Spleen (tissue), 11 donors: ENCODE data around the gene OGFR. TPM values are rescaled to one million over a fixed set of nuclear protein-coding genes. Genes with fewer than 3 reads are reported as not detected.
A peak's percentile ranks its signal among the peaks of the same experiment; 100 is the strongest.

Experiments
- DNase-seq: peaks from one replicate; pipeline ENCODE4 v3.0.0-alpha.2; 2020
- H3K27ac ChIP-seq, 8 donors: fragments of 200-600 bp; sonication (generic) in 7 of 8; 1 replicate in 4 of 8; 2 replicates in 4 of 8; pipeline versions ENCODE4 v1.5.0 to v1.8.0; 2016 to 2021; ENCODE audit warnings: inconsistent platforms in 4 of 8, mild to moderate bottlenecking in 4 of 8, moderate library complexity in 1 of 8
- H3K27me3 ChIP-seq, 7 donors: fragments of 200-600 bp; sonication (generic) in 6 of 7; replicated peaks in 1 of 7; 1 replicate in 4 of 7; 2 replicates in 3 of 7; pipeline versions ENCODE4 v1.5.0 to v1.8.0; 2016 to 2021; ENCODE audit warnings: inconsistent platforms in 3 of 7, mild to moderate bottlenecking in 1 of 7
- H3K36me3 ChIP-seq, 6 donors: fragments of 200-600 bp; sonication (generic) in 5 of 6; 1 replicate in 4 of 6; 2 replicates in 2 of 6; pipeline versions ENCODE4 v1.5.0 to v1.8.0; 2016 to 2021; ENCODE audit warnings: inconsistent platforms in 2 of 6
- H3K4me1 ChIP-seq, 6 donors: fragments of 200-600 bp; sonication (generic) in 5 of 6; 1 replicate in 3 of 6; 2 replicates in 3 of 6; pipeline versions ENCODE4 v1.5.0 to v1.8.0; 2016 to 2021; ENCODE audit warnings: inconsistent platforms in 3 of 6
- H3K4me3 ChIP-seq, 8 donors: fragments of 200-600 bp; sonication (generic) in 7 of 8; 1 replicate in 4 of 8; 2 replicates in 4 of 8; pipeline versions ENCODE4 v1.5.0 to v1.8.0; 2016 to 2021; ENCODE audit warnings: inconsistent platforms in 4 of 8, mild to moderate bottlenecking in 4 of 8, moderate library complexity in 2 of 8
- H3K9me3 ChIP-seq, 8 donors: fragments of 200-600 bp; sonication (generic) in 7 of 8; 1 replicate in 4 of 8; 2 replicates in 4 of 8; pipeline versions ENCODE4 v1.5.0 to v1.8.0; 2016 to 2021; ENCODE audit warnings: inconsistent platforms in 4 of 8
- POLR2A ChIP-seq, 3 donors: fragments of 450-650 bp; IDR thresholded peaks; one replicate each; pipeline ENCODE4 v1.5.1; 2017; ENCODE audit warnings: antibody characterized with exemption in 3 of 3, mild to moderate bottlenecking in 1 of 3
- POLR2AphosphoS5 ChIP-seq, 3 donors: sonication (generic); formaldehyde crosslinking; IDR thresholded peaks; one replicate each; pipeline ENCODE4 v1.5.1; 2017; ENCODE audit warnings: antibody characterized with exemption in 3 of 3
- WGBS, 5 donors: extraction: QIAGEN DNeasy Blood & Tissue Kit in 3 of 5; methylation state at CpG; one replicate each; pipeline versions ENCODE4 v1.1.5 to v1.1.7; 2013 to 2018; 5-methylcytosine and 5-hydroxymethylcytosine counted together
- intact Hi-C: fragments of 100-400 bp; cut with DNase I; formaldehyde crosslinking; loops from one replicate; pipeline ENCODE4 v1.15.0; 2023; ENCODE audit warnings: low total_unique reads
- polyA plus RNA-seq, 3 donors: library from polyadenylated mRNA; stranded (reverse); fragments of 200-250 nt; gene quantifications; one replicate each; pipeline ENCODE4 v1.2.1, GENCODE V29; 2013
- total RNA-seq, 7 donors: library from RNA; depleted of rRNA in 3 of 7; stranded (reverse); fragments of >200 nt in 3 of 7; fragmentation: NEBNext Ultra II Directional in 4 of 7; extraction: Animal tissue kit (Norgen Biotek cat#: 25700) in 4 of 7; gene quantifications; one replicate each; pipeline versions ENCODE4 v1.1.0 to v1.2.1, GENCODE V29; 2016 to 2021
- TF ChIP-seq, protein P1 (sequence below), 11 experiments: fragments of 200-600 bp in 7 of 11; fragments of 450-650 bp in 4 of 11; sonication (generic) in 4 of 11; IDR thresholded peaks in 8 of 11; conservative IDR thresholded peaks in 3 of 11; 1 replicate in 7 of 11; 2 replicates in 4 of 11; pipeline versions ENCODE4 v1.4.0 to v1.8.0; 2016 to 2021; ENCODE audit warnings: antibody characterized with exemption in 11 of 11, inconsistent platforms in 4 of 11, mild to moderate bottlenecking in 1 of 11
- donor health status: healthy with polysubstance abuse.
- donor health status: DM: no; HTN: no; CAD: no; lungs with moderate emphysema.
- donor health status: DM: no; HTN: no; CAD: no.
- donor health status: Bipolar disorder and iron deficiency.
- donor health status: healthy.
- donor health status: DM: no; HTN: no; CAD: no.
- donor health status: DM: yes; HTN: yes; CAD: no.

The OGFR gene
- total and polyA plus RNA-seq, 10 donors: 46.0 to 127 (median 78.2) TPM

DNA sequence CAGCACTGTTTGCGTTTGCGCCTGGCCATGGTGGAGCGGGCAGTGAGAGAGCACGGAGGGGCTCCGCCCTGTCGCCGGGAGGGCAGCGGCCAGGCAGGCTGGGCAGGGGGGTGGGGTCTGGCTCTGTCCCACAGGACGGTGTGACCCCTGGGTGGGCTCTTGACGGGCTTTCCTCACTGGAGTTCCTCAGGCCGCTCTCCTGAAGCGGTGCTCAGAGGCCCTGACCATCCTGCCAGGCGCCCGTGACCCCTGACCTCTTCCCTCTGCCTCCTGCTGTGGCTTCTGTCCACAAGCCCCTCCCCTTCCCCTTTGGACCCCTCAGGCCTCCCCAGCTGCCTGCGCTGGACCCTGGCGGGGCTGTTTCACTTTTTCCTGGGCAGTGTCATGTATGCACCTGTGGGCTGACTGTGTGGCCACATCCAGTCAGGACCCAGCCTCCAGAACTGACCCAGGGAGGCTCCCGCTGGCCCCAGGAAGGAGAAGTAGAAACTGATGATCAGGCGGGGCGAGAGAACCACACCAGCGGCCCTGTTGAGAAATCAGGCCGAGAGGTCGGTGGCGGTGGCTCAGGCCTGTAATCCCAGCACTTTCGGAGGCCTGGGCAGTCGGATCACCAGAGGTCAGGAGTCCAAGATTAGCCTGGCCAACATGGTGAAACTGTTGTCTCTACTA, 1.2 kb downstream of the OGFR start:
- Histone ChIP-seq H3K4me3 (peak overlapping the region; percentile 75 to 99 (median 94)), H3K27me3 (no peaks in the 10 kb centered on the region), H3K9me3 (no peaks in the 10 kb centered on the region), H3K4me1 (peaks cover 20 to 69% (median 47%) of the 10 kb centered on the region in 6 donors), H3K36me3 (peaks cover 9 to 54% (median 45%) of the 10 kb centered on the region in 6 donors), H3K27ac (peak overlapping the region; percentile 89 to 98 (median 94))
- 16 to 39% (median 25%) methylated on average over 20 to 25 of the region's 25 CpGs for WGBS, 5 donors
- intact Hi-C loops: no loop called here
- peak; percentile 91 for DNase-seq
- peak in 1 of 3 donors; percentile 31 for TF ChIP-seq POLR2A (IDR thresholded peaks at IDR 0.05)
- TF ChIP-seq, protein P1, sequence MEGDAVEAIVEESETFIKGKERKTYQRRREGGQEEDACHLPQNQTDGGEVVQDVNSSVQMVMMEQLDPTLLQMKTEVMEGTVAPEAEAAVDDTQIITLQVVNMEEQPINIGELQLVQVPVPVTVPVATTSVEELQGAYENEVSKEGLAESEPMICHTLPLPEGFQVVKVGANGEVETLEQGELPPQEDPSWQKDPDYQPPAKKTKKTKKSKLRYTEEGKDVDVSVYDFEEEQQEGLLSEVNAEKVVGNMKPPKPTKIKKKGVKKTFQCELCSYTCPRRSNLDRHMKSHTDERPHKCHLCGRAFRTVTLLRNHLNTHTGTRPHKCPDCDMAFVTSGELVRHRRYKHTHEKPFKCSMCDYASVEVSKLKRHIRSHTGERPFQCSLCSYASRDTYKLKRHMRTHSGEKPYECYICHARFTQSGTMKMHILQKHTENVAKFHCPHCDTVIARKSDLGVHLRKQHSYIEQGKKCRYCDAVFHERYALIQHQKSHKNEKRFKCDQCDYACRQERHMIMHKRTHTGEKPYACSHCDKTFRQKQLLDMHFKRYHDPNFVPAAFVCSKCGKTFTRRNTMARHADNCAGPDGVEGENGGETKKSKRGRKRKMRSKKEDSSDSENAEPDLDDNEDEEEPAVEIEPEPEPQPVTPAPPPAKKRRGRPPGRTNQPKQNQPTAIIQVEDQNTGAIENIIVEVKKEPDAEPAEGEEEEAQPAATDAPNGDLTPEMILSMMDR (IDR thresholded peaks at IDR 0.05 in 8 of 11, conservative IDR thresholded peaks at IDR 0.05 in 3 of 11): no peak
- TF ChIP-seq POLR2AphosphoS5 (IDR thresholded peaks at IDR 0.05): peak; percentile 55 to 70 (median 66)

DNA sequence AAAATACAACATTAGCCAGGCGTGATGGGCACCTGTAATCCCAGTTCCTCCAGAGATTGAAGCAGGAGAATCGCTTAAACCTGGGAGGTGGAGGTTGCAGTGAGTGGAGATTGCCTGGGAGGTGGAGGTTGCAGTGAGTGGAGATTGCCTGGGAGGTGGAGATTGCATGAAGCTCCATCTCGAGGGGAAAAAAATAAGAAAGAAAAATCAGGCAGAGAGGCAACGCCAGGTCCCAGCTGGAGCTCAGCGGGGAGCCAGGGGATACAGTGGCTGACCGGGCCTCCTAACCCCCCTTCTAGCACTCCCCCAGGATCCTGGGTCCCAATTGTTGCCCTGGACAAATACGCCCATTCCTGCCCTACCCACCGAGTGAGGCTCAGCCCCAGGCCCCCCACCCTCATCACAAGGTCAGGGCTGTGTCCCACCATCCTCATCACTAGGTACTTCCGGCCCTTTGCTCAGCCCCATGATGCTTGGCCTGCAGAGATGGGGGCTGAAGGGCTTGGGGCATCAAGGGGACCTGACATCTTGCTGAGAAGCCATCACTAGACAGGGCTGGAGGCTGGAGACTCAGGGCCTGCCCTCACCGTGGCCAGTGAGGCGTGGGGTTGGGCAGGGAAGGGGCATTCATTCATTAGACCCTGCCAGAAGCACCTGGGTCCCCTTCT, 1.9 kb downstream of the OGFR start:
- DNase-seq: no peak
- H3K36me3 ChIP-seq: peaks cover 9 to 54% (median 46%) of the 10 kb centered on the region in 6 donors
- 64 to 83% (median 73%) methylated on average over 11 of the region's 11 CpGs for whole genome bisulfite sequencing, 5 donors
- no peaks in the 10 kb centered on the region for H3K27me3 ChIP-seq
- peak overlapping the region in 7 of 8 donors; percentile 75 to 99 (median 94) for H3K4me3 ChIP-seq
- peaks cover 20 to 69% (median 47%) of the 10 kb centered on the region in 6 donors for H3K4me1 ChIP-seq
- H3K27ac ChIP-seq: peak overlapping the region; percentile 89 to 98 (median 94)
- TF ChIP-seq POLR2AphosphoS5 (IDR thresholded peaks at IDR 0.05): peak in 1 of 3 donors; percentile 5
- no peak for TF ChIP-seq POLR2A (IDR thresholded peaks at IDR 0.05)
- TF ChIP-seq, protein P1 (IDR thresholded peaks at IDR 0.05 in 8 of 11, conservative IDR thresholded peaks at IDR 0.05 in 3 of 11): no peak
- H3K9me3 ChIP-seq: no peaks in the 10 kb centered on the region
- intact Hi-C loops: no loop called here

DNA sequence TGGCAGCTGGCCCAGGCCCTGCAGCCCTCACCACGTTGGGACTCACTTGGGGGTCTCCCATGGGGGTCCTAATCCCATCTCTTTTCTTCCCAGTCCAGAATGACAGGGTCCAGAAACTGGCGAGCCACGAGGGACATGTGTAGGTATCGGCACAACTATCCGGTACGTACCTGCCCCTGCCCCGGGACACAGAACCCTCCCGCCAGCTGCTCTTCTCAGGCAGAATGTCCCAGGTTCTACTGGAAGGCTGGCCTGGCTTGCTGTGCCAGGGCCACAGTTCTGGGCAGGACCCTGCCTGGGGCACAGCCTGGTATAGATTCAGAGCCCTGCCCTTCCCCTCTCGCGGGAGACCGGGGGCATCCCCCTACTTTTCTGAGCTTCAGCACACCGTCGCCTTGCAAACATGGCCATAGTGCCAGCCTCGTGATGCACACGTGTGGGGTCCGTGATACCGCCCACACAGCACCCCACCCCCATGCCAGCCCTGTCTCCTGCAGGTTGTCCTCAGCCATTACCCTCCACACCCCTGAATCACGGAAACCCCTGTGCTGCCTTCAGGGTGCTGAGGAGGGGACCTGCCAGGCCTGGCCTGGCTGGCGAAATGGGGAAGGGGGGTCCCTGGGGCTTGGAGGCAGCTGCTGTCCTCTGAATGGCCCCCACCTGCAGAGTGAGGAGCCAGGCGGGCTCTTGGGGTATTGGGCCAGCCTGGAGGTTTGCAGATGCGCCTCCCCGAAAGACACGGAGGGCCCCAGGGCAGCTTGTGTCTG, 3.0 kb downstream of the OGFR start:
- no peak for DNase-seq
- Histone ChIP-seq H3K36me3 (peaks cover 9 to 65% (median 56%) of the 10 kb centered on the region in 6 donors), H3K4me1 (peaks cover 20 to 62% (median 44%) of the 10 kb centered on the region in 6 donors), H3K27ac (peak overlapping the region in 3 of 8 donors; percentile 96 to 98 (median 97)), H3K27me3 (no peaks in the 10 kb centered on the region), H3K4me3 (no peak overlapping the region), H3K9me3 (no peaks in the 10 kb centered on the region)
- WGBS, 5 donors: 83 to 92% (median 89%) methylated on average over 12 to 23 of the region's 23 CpGs
- TF ChIP-seq POLR2A (IDR thresholded peaks at IDR 0.05): no peak
- peak in 1 of 3 donors; percentile 28 for TF ChIP-seq POLR2AphosphoS5 (IDR thresholded peaks at IDR 0.05)
- intact Hi-C loops: no loop called here

DNA sequence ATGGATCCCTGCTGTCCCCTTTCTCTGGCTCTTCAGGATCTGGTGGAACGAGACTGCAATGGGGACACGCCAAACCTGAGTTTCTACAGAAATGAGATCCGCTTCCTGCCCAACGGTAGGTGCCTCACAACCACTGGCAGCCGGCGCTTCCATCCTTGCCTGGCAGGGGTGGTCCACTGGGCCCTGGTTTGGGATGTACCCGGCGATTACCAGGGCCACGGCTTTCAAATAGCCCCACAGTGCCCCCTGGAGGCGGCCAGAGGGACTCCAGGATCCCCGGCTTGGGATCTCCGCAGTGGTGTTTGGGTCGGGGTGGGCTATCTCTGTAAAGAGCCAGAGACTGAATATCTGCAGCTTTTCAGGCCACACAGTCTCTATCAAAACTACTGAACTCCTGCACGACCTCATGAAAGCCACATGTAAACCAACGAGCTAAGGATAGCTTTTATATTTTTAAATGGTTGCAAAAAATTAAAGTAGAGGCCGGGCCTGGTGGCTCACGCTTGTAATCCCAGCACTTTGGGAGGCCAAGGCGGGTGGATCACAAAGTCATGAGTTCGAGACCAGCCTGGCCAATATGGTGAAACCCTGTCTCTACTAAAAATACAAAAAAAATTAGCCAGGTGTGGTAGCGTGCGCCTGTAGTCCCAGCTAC, 3.7 kb downstream of the OGFR start:
- TF ChIP-seq POLR2A (IDR thresholded peaks at IDR 0.05) (no peak), POLR2AphosphoS5 (IDR thresholded peaks at IDR 0.05) (peak; percentile 28 to 37 (median 34))
- TF ChIP-seq, protein P1 (IDR thresholded peaks at IDR 0.05 in 8 of 11, conservative IDR thresholded peaks at IDR 0.05 in 3 of 11): peak; percentile 78 to 98 (median 93)
- Histone ChIP-seq H3K27me3 (no peaks in the 10 kb centered on the region), H3K4me3 (no peak overlapping the region), H3K9me3 (no peaks in the 10 kb centered on the region), H3K36me3 (peaks cover 9 to 72% (median 61%) of the 10 kb centered on the region in 6 donors), H3K27ac (peak overlapping the region in 3 of 8 donors; percentile 96 to 98 (median 97)), H3K4me1 (peaks cover 20 to 55% (median 41%) of the 10 kb centered on the region in 6 donors)
- 43 to 51% (median 43%) methylated on average over 21 of the region's 21 CpGs for WGBS, 5 donors
- intact Hi-C loops: no loop called here
- DNase-seq: peak; percentile 94
